ENCODE data around the gene C11orf91.
"Not testable (repeated sequence)": the region's sequence is repeated elsewhere in the genome, so short reads cannot be mapped to it uniquely, and the experiment has no call there.

The C11orf91 gene

GRCh38 chr11:33729072-33729664 lies 28.5 kb upstream of the C11orf91 start:
- H3K4me1 ChIP-seq (ENCODE audit: insufficient read depth, low read length); H3K9ac ChIP-seq (ENCODE audit: low read depth, low read length); H3K9me3 ChIP-seq (ENCODE audit: control insufficient read depth, insufficient read depth, low read length); H3K36me3 ChIP-seq (ENCODE audit: insufficient read depth, low read length): not testable (repeated sequence)

GRCh38 chr11:33727539-33727938 lies 26.9 kb upstream of the C11orf91 start:
- peaks cover 11% of the 10 kb centered on the region; the same call in 1 of the 2 replicates for H3K4me1 ChIP-seq (ENCODE audit: insufficient read depth, low read length)
- not testable (repeated sequence) for H3K36me3 ChIP-seq (ENCODE audit: insufficient read depth, low read length); H3K9me3 ChIP-seq (ENCODE audit: control insufficient read depth, insufficient read depth, low read length); H3K9ac ChIP-seq (ENCODE audit: low read depth, low read length)

GRCh38 chr11:33725496-33725895 lies 24.9 kb upstream of the C11orf91 start:
- Histone ChIP-seq H3K9ac (ENCODE audit: low read depth, low read length) (no peak overlapping the region), H3K36me3 (ENCODE audit: insufficient read depth, low read length) (no peaks in the 10 kb centered on the region), H3K9me3 (ENCODE audit: control insufficient read depth, insufficient read depth, low read length) (no peaks in the 10 kb centered on the region), H3K4me1 (ENCODE audit: insufficient read depth, low read length) (peaks cover 11% of the 10 kb centered on the region; the same call in 1 of the 2 replicates)

- H3K9me3 ChIP-seq (ENCODE audit: control insufficient read depth, insufficient read depth, low read length) = no peaks in the 10 kb centered on the region
- no peak overlapping the region for H3K9ac ChIP-seq (ENCODE audit: low read depth, low read length)
- no peaks in the 10 kb centered on the region for H3K36me3 ChIP-seq (ENCODE audit: insufficient read depth, low read length)
- peaks cover 11% of the 10 kb centered on the region; the same call in 1 of the 2 replicates for H3K4me1 ChIP-seq (ENCODE audit: insufficient read depth, low read length)
These were observed 24.0 kb upstream of the C11orf91 start for GRCh38 chr11:33724644-33725035.

GRCh38 chr11:33723238-33723881 lies 22.7 kb upstream of the C11orf91 start:
- no peak overlapping the region for H3K9ac ChIP-seq (ENCODE audit: low read depth, low read length)
- H3K4me1 ChIP-seq (ENCODE audit: insufficient read depth, low read length) = peaks cover 11% of the 10 kb centered on the region; the same call in 1 of the 2 replicates
- H3K36me3 ChIP-seq (ENCODE audit: insufficient read depth, low read length) = no peaks in the 10 kb centered on the region
- H3K9me3 ChIP-seq (ENCODE audit: control insufficient read depth, insufficient read depth, low read length) = no peaks in the 10 kb centered on the region

GRCh38 chr11:33722590-33723234 lies 22.1 kb upstream of the C11orf91 start:
- peaks cover 11% of the 10 kb centered on the region; the same call in 1 of the 2 replicates for H3K4me1 ChIP-seq (ENCODE audit: insufficient read depth, low read length)
- no peaks in the 10 kb centered on the region for H3K36me3 ChIP-seq (ENCODE audit: insufficient read depth, low read length)
- H3K9ac ChIP-seq (ENCODE audit: low read depth, low read length) = no peak overlapping the region
- no peaks in the 10 kb centered on the region for H3K9me3 ChIP-seq (ENCODE audit: control insufficient read depth, insufficient read depth, low read length)

- no peak overlapping the region for H3K9ac ChIP-seq (ENCODE audit: low read depth, low read length)
- no peaks in the 10 kb centered on the region for H3K36me3 ChIP-seq (ENCODE audit: insufficient read depth, low read length)
- H3K4me1 ChIP-seq (ENCODE audit: insufficient read depth, low read length) = peaks cover 11% of the 10 kb centered on the region; the same call in 1 of the 2 replicates
- no peaks in the 10 kb centered on the region for H3K9me3 ChIP-seq (ENCODE audit: control insufficient read depth, insufficient read depth, low read length)
These were observed 21.4 kb upstream of the C11orf91 start for GRCh38 chr11:33721984-33722383.

GRCh38 chr11:33721426-33721825 lies 20.8 kb upstream of the C11orf91 start:
- Histone ChIP-seq H3K36me3 (ENCODE audit: insufficient read depth, low read length) (no peaks in the 10 kb centered on the region; the same call in 1 of the 2 replicates), H3K9me3 (ENCODE audit: control insufficient read depth, insufficient read depth, low read length) (no peaks in the 10 kb centered on the region), H3K9ac (ENCODE audit: low read depth, low read length) (no peak overlapping the region), H3K4me1 (ENCODE audit: insufficient read depth, low read length) (peaks cover 11% of the 10 kb centered on the region; the same call in 1 of the 2 replicates)

GRCh38 chr11:33719587-33719986 lies 19.0 kb upstream of the C11orf91 start:
- peaks cover 11% of the 10 kb centered on the region; the same call in 1 of the 2 replicates for H3K4me1 ChIP-seq (ENCODE audit: insufficient read depth, low read length)
- no peaks in the 10 kb centered on the region; the same call in 1 of the 2 replicates for H3K36me3 ChIP-seq (ENCODE audit: insufficient read depth, low read length)
- no peaks in the 10 kb centered on the region for H3K9me3 ChIP-seq (ENCODE audit: control insufficient read depth, insufficient read depth, low read length)
- no peak overlapping the region for H3K9ac ChIP-seq (ENCODE audit: low read depth, low read length)

GRCh38 chr11:33718440-33718839 lies 17.8 kb upstream of the C11orf91 start:
- Histone ChIP-seq H3K36me3 (ENCODE audit: insufficient read depth, low read length) (no peaks in the 10 kb centered on the region; the same call in 1 of the 2 replicates), H3K4me1 (ENCODE audit: insufficient read depth, low read length) (peaks cover 5% of the 10 kb centered on the region; the same call in 1 of the 2 replicates), H3K9me3 (ENCODE audit: control insufficient read depth, insufficient read depth, low read length) (no peaks in the 10 kb centered on the region), H3K9ac (ENCODE audit: low read depth, low read length) (no peak overlapping the region)

GRCh38 chr11:33716243-33716642 lies 15.6 kb upstream of the C11orf91 start:
- Histone ChIP-seq H3K36me3 (ENCODE audit: insufficient read depth, low read length) (no peaks in the 10 kb centered on the region; the same call in 1 of the 2 replicates), H3K9me3 (ENCODE audit: control insufficient read depth, insufficient read depth, low read length) (no peaks in the 10 kb centered on the region), H3K4me1 (ENCODE audit: insufficient read depth, low read length) (no peaks in the 10 kb centered on the region), H3K9ac (ENCODE audit: low read depth, low read length) (no peak overlapping the region)

GRCh38 chr11:33713856-33714398 lies 13.3 kb upstream of the C11orf91 start:
- H3K36me3 ChIP-seq (ENCODE audit: insufficient read depth, low read length) = no peaks in the 10 kb centered on the region; the same call in 1 of the 2 replicates
- H3K9ac ChIP-seq (ENCODE audit: low read depth, low read length) = no peak overlapping the region
- H3K4me1 ChIP-seq (ENCODE audit: insufficient read depth, low read length) = no peaks in the 10 kb centered on the region
- no peaks in the 10 kb centered on the region for H3K9me3 ChIP-seq (ENCODE audit: control insufficient read depth, insufficient read depth, low read length)

GRCh38 chr11:33713151-33713855 lies 12.7 kb upstream of the C11orf91 start:
- H3K4me1 ChIP-seq (ENCODE audit: insufficient read depth, low read length) = no peaks in the 10 kb centered on the region
- H3K9me3 ChIP-seq (ENCODE audit: control insufficient read depth, insufficient read depth, low read length) = no peaks in the 10 kb centered on the region
- no peaks in the 10 kb centered on the region; the same call in 1 of the 2 replicates for H3K36me3 ChIP-seq (ENCODE audit: insufficient read depth, low read length)
- no peak overlapping the region for H3K9ac ChIP-seq (ENCODE audit: low read depth, low read length)

- Histone ChIP-seq H3K36me3 (ENCODE audit: insufficient read depth, low read length) (no peaks in the 10 kb centered on the region; the same call in 1 of the 2 replicates), H3K9ac (ENCODE audit: low read depth, low read length) (no peak overlapping the region), H3K4me1 (ENCODE audit: insufficient read depth, low read length) (no peaks in the 10 kb centered on the region), H3K9me3 (ENCODE audit: control insufficient read depth, insufficient read depth, low read length) (no peaks in the 10 kb centered on the region)
These were observed 11.8 kb upstream of the C11orf91 start for GRCh38 chr11:33712436-33712835.

Data from ES-I3 (cell line).